H9 (cell line): ENCODE results near the gene SLC18B1. TPM values are rescaled to one million over a fixed set of nuclear protein-coding genes. Genes with fewer than 3 reads are reported as not detected.
A peak's percentile ranks its signal among the peaks of the same experiment; 100 is the strongest.

Experiments
- DNase-seq: peaks from one replicate; pipeline ENCODE4 v3.0.0-alpha.2; 2017
- H2AFZ ChIP-seq: one replicate; pipeline ENCODE4 v1.6.1; 2013; ENCODE audit warnings: mild to moderate bottlenecking, low read length, control low read depth, moderate library complexity
- H2AK5ac ChIP-seq: 2 replicates; pipeline ENCODE4 v1.6.1; 2013; ENCODE audit warnings: low read length, control low read depth, mixed read lengths; ENCODE audit not compliant: insufficient read length
- H2BK120ac ChIP-seq: one replicate; pipeline ENCODE4 v1.6.1; 2013; ENCODE audit warnings: low read depth, mild to moderate bottlenecking, low read length, control low read depth, inconsistent platforms; ENCODE audit not compliant: poor library complexity, severe bottlenecking
- H2BK12ac ChIP-seq: 2 replicates; pipeline ENCODE4 v1.6.1; 2013; ENCODE audit warnings: low read length, control low read depth, mixed read lengths, low read depth; ENCODE audit not compliant: insufficient read length
- H2BK15ac ChIP-seq: 2 replicates; pipeline ENCODE4 v1.6.1; 2013; ENCODE audit warnings: low read depth, low read length, control low read depth
- H2BK20ac ChIP-seq: one replicate; pipeline ENCODE4 v1.6.1; 2013; ENCODE audit warnings: low read depth, mild to moderate bottlenecking, low read length, control low read depth, inconsistent platforms; ENCODE audit not compliant: poor library complexity, severe bottlenecking
- H2BK5ac ChIP-seq: 2 replicates; pipeline ENCODE4 v1.6.1; 2013; ENCODE audit warnings: low read length, control low read depth, mixed read lengths; ENCODE audit not compliant: insufficient read length
- H3K14ac ChIP-seq: 2 replicates; pipeline ENCODE4 v1.6.1; 2013; ENCODE audit warnings: low read length, control low read depth; ENCODE audit not compliant: insufficient read depth
- H3K18ac ChIP-seq: 2 replicates; pipeline ENCODE4 v1.6.1; 2013; ENCODE audit warnings: low read depth, mild to moderate bottlenecking, mixed read lengths, low read length, control low read depth; ENCODE audit not compliant: insufficient read length
- H3K23ac ChIP-seq: 2 replicates; pipeline ENCODE4 v1.6.1; 2013; ENCODE audit warnings: low read length, control low read depth, mixed read lengths, low read depth; ENCODE audit not compliant: insufficient read length
- H3K23me2 ChIP-seq: 2 replicates; pipeline ENCODE4 v1.6.1; 2013; ENCODE audit warnings: low read depth, mild to moderate bottlenecking, mixed read lengths, low read length, control low read depth; ENCODE audit not compliant: insufficient read length, poor library complexity, severe bottlenecking
- H3K27ac ChIP-seq: 2 replicates; pipeline ENCODE4 v1.5.1; 2013; ENCODE audit warnings: low read length, control low read depth, mixed read lengths, low read depth; ENCODE audit not compliant: insufficient read length
- H3K27me3 ChIP-seq: 2 replicates; pipeline ENCODE4 v1.6.1; 2013; ENCODE audit warnings: low read length, control low read depth, inconsistent platforms; ENCODE audit not compliant: insufficient read depth
- H3K4ac ChIP-seq: 2 replicates; pipeline ENCODE4 v1.6.1; 2013; ENCODE audit warnings: low read depth, mild to moderate bottlenecking, control low read depth, inconsistent platforms, low read length, moderate library complexity
- H3K4me1 ChIP-seq: 2 replicates; pipeline ENCODE4 v1.6.1; 2013; ENCODE audit warnings: low read length, control low read depth, inconsistent platforms; ENCODE audit not compliant: insufficient read depth
- H3K4me2 ChIP-seq: 2 replicates; pipeline ENCODE4 v1.6.1; 2013; ENCODE audit warnings: low read length, control low read depth, mixed read lengths; ENCODE audit not compliant: insufficient read length, insufficient read depth
- H3K56ac ChIP-seq: 2 replicates; pipeline ENCODE4 v1.6.1; 2013; ENCODE audit warnings: low read depth, mild to moderate bottlenecking, mixed read lengths, low read length, control low read depth; ENCODE audit not compliant: insufficient read length
- H3K79me1 ChIP-seq: 2 replicates; pipeline ENCODE4 v1.6.1; 2013; ENCODE audit warnings: low read depth, mild to moderate bottlenecking, moderate library complexity, low read length, control low read depth, inconsistent platforms; ENCODE audit not compliant: insufficient read depth, poor library complexity, severe bottlenecking
- H3K79me2 ChIP-seq: 2 replicates; pipeline ENCODE4 v1.6.1; 2013; ENCODE audit warnings: low read length, control low read depth, inconsistent platforms; ENCODE audit not compliant: insufficient read depth
- H3K9ac ChIP-seq: 2 replicates; pipeline ENCODE4 v1.6.1; 2013; ENCODE audit warnings: low read length, control low read depth, mixed read lengths; ENCODE audit not compliant: insufficient read length; ENCODE audit errors: extremely low read depth
- H3K9me3 ChIP-seq: one replicate; pipeline ENCODE4 v1.6.1; 2013; ENCODE audit warnings: low read depth, low read length, inconsistent platforms; ENCODE audit not compliant: control insufficient read depth
- H3T11ph ChIP-seq: one replicate; pipeline ENCODE4 v1.6.1; 2013; ENCODE audit warnings: mild to moderate bottlenecking, low read length, control low read depth, inconsistent platforms
- H4K20me1 ChIP-seq: one replicate; pipeline ENCODE4 v1.6.1; 2013; ENCODE audit not compliant: control insufficient read depth, insufficient read length, insufficient read depth
- H4K5ac ChIP-seq: 2 replicates; pipeline ENCODE4 v1.6.1; 2013; ENCODE audit warnings: low read depth, mild to moderate bottlenecking, mixed read lengths, low read length, control low read depth; ENCODE audit not compliant: insufficient read length
- H4K8ac ChIP-seq: replicated peaks from 2 replicates; pipeline ENCODE4 v1.6.1; 2013; ENCODE audit warnings: low read length, control low read depth, mixed read lengths, low read depth; ENCODE audit not compliant: insufficient read length
- H4K91ac ChIP-seq: 2 replicates; pipeline ENCODE4 v1.6.1; 2013; ENCODE audit warnings: low read depth, mild to moderate bottlenecking, moderate library complexity, mixed read lengths, low read length, control low read depth; ENCODE audit not compliant: insufficient read length
- H3K27ac Mint-ChIP-seq, 3 experiments: 2 replicates in 2 of 3; 3 replicates in 1 of 3; pipeline ENCODE4 v1.8.0; 2020 to 2021; ENCODE audit warnings: mixed read lengths in 3 of 3, mild to moderate bottlenecking in 1 of 3, moderate library complexity in 1 of 3
- H3K27me3 Mint-ChIP-seq: 2 replicates; pipeline ENCODE4 v1.8.0; 2021; ENCODE audit warnings: low read depth, mild to moderate bottlenecking, moderate library complexity, mixed read lengths
- H3K36me3 Mint-ChIP-seq, 3 experiments: 2 replicates in 2 of 3; 3 replicates in 1 of 3; pipeline ENCODE4 v1.8.0; 2020 to 2021; ENCODE audit warnings: low read depth in 3 of 3, mixed read lengths in 3 of 3; ENCODE audit not compliant: insufficient read depth in 1 of 3
- H3K4me1 Mint-ChIP-seq, 2 experiments: 2 replicates each; pipeline ENCODE4 v1.8.0; 2020; ENCODE audit warnings: mixed read lengths in 2 of 2
- H3K4me3 Mint-ChIP-seq, 2 experiments: 2 replicates in 1 of 2; 3 replicates in 1 of 2; pipeline ENCODE4 v1.8.0; 2020 to 2021; ENCODE audit warnings: mild to moderate bottlenecking in 2 of 2, mixed read lengths in 2 of 2, moderate library complexity in 1 of 2
- H3K9me3 Mint-ChIP-seq, 2 experiments: 2 replicates in 1 of 2; 3 replicates in 1 of 2; pipeline ENCODE4 v1.8.0; 2020; ENCODE audit warnings: mild to moderate bottlenecking in 2 of 2, mixed read lengths in 2 of 2, moderate library complexity in 1 of 2
- CTCF ChIP-seq: fragments of 200-600 bp; sonication (generic); conservative IDR thresholded peaks from 3 replicates; pipeline ENCODE4 v1.8.0; 2021; ENCODE audit warnings: antibody characterized with exemption, mild to moderate bottlenecking
- WGBS: extraction: QIAGEN DNeasy Blood & Tissue Kit; methylation state at CpG from one replicate; pipeline ENCODE4 v1.1.7; 2013; ENCODE audit warnings: missing lambda C conversion rate, low lambda C conversion rate, mixed read lengths; ENCODE audit not compliant: insufficient read length; ENCODE audit errors: extremely low coverage; 5-methylcytosine and 5-hydroxymethylcytosine counted together
- total RNA-seq: library from RNA; stranded (reverse); gene quantifications from 2 replicates; pipeline ENCODE4 v1.2.1, GENCODE V29; 2021

Gene SLC18B1
- total RNA-seq, 1 experiment from 2014 or later = 19.8 TPM

GRCh38 chr6:132749111-132749510 is 49.3 kb downstream of the SLC18B1 start:
- Histone ChIP-seq H2AK5ac (no peak overlapping the region), H3K4me1 (no peaks in the 10 kb centered on the region), H4K5ac (no peak overlapping the region), H3T11ph (no peak overlapping the region), H2BK15ac (no peak overlapping the region), H3K27ac (no peak overlapping the region), H2AFZ (peak overlapping the region; percentile 36), H2BK20ac (no peak overlapping the region), H2BK12ac (no peak overlapping the region), H3K79me2 (no peaks in the 10 kb centered on the region), H3K9me3 (no peaks in the 10 kb centered on the region), H2BK120ac (no peak overlapping the region), H3K56ac (no peak overlapping the region), H3K79me1 (no peaks in the 10 kb centered on the region), H3K9ac (no peak overlapping the region), H4K91ac (no peak overlapping the region), H3K18ac (no peak overlapping the region), H3K23ac (no peak overlapping the region), H4K8ac (no peak overlapping the region), H3K27me3 (no peaks in the 10 kb centered on the region), H2BK5ac (no peak overlapping the region), H4K20me1 (no peaks in the 10 kb centered on the region), H3K23me2 (no peaks in the 10 kb centered on the region), H3K14ac (no peak overlapping the region), H3K4me2 (no peak overlapping the region), H3K4ac (no peak overlapping the region)
- no peak for TF ChIP-seq CTCF
- H3K4me3 Mint-ChIP-seq = no peak overlapping the region
- no peak for DNase-seq
- no peaks in the 10 kb centered on the region; the same call in none of the 2 replicates for H3K27me3 Mint-ChIP-seq
- no peaks in the 10 kb centered on the region for H3K4me1 Mint-ChIP-seq
- no peaks in the 10 kb centered on the region for H3K9me3 Mint-ChIP-seq
- no CpG with 5 or more reads among the region's 4 CpGs for WGBS
- peak overlapping the region in 1 of 3 experiments; percentile 11; a peak in 1 of 7 replicates for H3K27ac Mint-ChIP-seq
- no peaks in the 10 kb centered on the region for H3K36me3 Mint-ChIP-seq
